22Rv1 (cell line): ENCODE measurements around the gene GDPGP1.

Experiments
- CTCF ChIP-seq: fragments of 450-650 bp; IDR thresholded peaks from 2 replicates; pipeline ENCODE4 v1.5.1; 2017; ENCODE audit warnings: mild to moderate bottlenecking
- ZFX ChIP-seq: fragments of 450-650 bp; IDR thresholded peaks from 2 replicates; pipeline ENCODE4 v1.6.1; 2017; ENCODE audit warnings: antibody characterized with exemption, borderline replicate concordance

- TF ChIP-seq CTCF: 0 out of 2 replicates have a peak, but pooled peaks have one; percentile 17
- TF ChIP-seq ZFX: no peak
Observed at GRCh38 chr15:90233387-90234095, 468 bp upstream of the GDPGP1 start, which contains the start of gene CIB1.
